ENCODE results near the gene PCMTD2. TPM values are rescaled to one million over a fixed set of nuclear protein-coding genes. Genes with fewer than 3 reads are reported as not detected.

The PCMTD2 gene
- total RNA-seq, 1 experiment from 2014 or later, result 52.0 TPM

DNA sequence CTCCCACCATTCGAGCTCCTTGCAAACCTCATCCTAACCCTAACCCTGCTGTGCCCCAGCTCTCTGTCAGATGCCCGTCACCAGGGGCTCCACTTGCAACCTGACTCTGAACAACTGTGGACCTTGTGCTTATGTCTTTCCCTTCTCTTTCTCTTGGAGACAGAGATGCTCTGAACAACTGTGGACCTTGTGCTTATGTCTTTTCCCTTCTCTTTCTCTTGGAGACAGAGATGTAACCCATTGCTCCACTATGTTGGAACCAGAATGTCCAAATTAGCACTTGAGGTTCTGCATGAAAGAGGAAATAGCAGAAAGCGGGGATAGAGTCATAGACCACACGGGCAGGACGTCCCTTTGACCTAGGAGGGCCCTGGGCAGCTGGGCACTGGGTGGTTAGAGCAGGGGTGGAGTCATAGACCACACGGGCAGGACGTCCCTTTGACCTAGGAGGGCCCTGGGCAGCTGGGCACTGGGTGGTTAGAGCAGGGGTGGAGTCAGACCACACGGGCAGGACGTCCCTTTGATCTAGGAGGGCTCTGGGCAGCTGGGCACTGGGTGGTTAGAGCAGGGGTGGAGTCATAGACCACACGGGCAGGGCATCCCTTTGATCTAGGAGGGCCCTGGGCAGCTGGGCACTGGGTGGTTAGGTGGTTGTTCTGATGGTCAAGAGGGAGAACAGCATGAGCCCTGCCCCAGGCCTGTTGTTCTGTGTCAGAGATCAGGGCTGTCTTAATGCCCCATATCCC lies 22.2 kb downstream of the PCMTD2 start:
- H3K9ac ChIP-seq (ENCODE audit: extremely low read depth, insufficient read length, low read length), result no peak overlapping the region
- no peak overlapping the region for H3K18ac ChIP-seq (ENCODE audit: insufficient read length, low read depth, low read length)
- H3K23ac ChIP-seq (ENCODE audit: insufficient read length, low read depth, low read length), result no peak overlapping the region
- no peak overlapping the region for H2AK5ac ChIP-seq (ENCODE audit: insufficient read length, low read length)
- H3K79me2 ChIP-seq (ENCODE audit: insufficient read depth, low read length), result no peaks in the 10 kb centered on the region
- H2BK120ac ChIP-seq (ENCODE audit: low read depth, low read length, poor library complexity, severe bottlenecking), result no peak overlapping the region
- no peak overlapping the region for H3K4me2 ChIP-seq (ENCODE audit: insufficient read depth, insufficient read length, low read length)
- peaks cover 27 to 34% of the 10 kb centered on the region in 2 experiments for H3K9me3 Mint-ChIP-seq
- no peak overlapping the region for H4K5ac ChIP-seq (ENCODE audit: insufficient read length, low read depth, low read length)
- no peak overlapping the region for H3K4ac ChIP-seq (ENCODE audit: low read depth, low read length)
- no peak overlapping the region for H3K56ac ChIP-seq (ENCODE audit: insufficient read length, low read depth, low read length)
- H3K27ac Mint-ChIP-seq, result no peak overlapping the region
- no peaks in the 10 kb centered on the region for H3K4me1 Mint-ChIP-seq
- H3K4me1 ChIP-seq (ENCODE audit: insufficient read depth, low read length), result no peaks in the 10 kb centered on the region
- no peaks in the 10 kb centered on the region for H3K27me3 ChIP-seq (ENCODE audit: insufficient read depth, low read length)
- H4K20me1 ChIP-seq (ENCODE audit: control insufficient read depth, insufficient read depth, insufficient read length), result no peaks in the 10 kb centered on the region
- H3K23me2 ChIP-seq (ENCODE audit: insufficient read length, low read depth, low read length, poor library complexity, severe bottlenecking), result peaks cover 3% of the 10 kb centered on the region
- no CpG with 5 or more reads among the region's 10 CpGs for WGBS (ENCODE audit: extremely low coverage, insufficient read length, low lambda C conversion rate)
- H2BK20ac ChIP-seq (ENCODE audit: low read depth, low read length, poor library complexity, severe bottlenecking), result no peak overlapping the region
- no peak overlapping the region for H4K8ac ChIP-seq (replicated peaks; ENCODE audit: insufficient read length, low read depth, low read length)
- H3K27me3 Mint-ChIP-seq (ENCODE audit: low read depth), result no peaks in the 10 kb centered on the region
- no peak overlapping the region for H2BK5ac ChIP-seq (ENCODE audit: insufficient read length, low read length)
- no peaks in the 10 kb centered on the region for H3K79me1 ChIP-seq (ENCODE audit: insufficient read depth, low read depth, low read length, poor library complexity, severe bottlenecking)
- DNase-seq, result no peak
- H2AFZ ChIP-seq (ENCODE audit: low read length), result no peak overlapping the region
- no peaks in the 10 kb centered on the region for H3K9me3 ChIP-seq (ENCODE audit: control insufficient read depth, low read depth, low read length)
- H4K91ac ChIP-seq (ENCODE audit: insufficient read length, low read depth, low read length), result no peak overlapping the region
- H3K27ac ChIP-seq (ENCODE audit: insufficient read length, low read depth, low read length), result no peak overlapping the region
- H2BK15ac ChIP-seq (ENCODE audit: low read depth, low read length), result no peak overlapping the region
- H3K36me3 Mint-ChIP-seq (ENCODE audit: insufficient read depth in 1 of 3, low read depth in 3 of 3), result peaks cover 9 to 42% (median 14%) of the 10 kb centered on the region in 3 experiments
- TF ChIP-seq, protein P1, sequence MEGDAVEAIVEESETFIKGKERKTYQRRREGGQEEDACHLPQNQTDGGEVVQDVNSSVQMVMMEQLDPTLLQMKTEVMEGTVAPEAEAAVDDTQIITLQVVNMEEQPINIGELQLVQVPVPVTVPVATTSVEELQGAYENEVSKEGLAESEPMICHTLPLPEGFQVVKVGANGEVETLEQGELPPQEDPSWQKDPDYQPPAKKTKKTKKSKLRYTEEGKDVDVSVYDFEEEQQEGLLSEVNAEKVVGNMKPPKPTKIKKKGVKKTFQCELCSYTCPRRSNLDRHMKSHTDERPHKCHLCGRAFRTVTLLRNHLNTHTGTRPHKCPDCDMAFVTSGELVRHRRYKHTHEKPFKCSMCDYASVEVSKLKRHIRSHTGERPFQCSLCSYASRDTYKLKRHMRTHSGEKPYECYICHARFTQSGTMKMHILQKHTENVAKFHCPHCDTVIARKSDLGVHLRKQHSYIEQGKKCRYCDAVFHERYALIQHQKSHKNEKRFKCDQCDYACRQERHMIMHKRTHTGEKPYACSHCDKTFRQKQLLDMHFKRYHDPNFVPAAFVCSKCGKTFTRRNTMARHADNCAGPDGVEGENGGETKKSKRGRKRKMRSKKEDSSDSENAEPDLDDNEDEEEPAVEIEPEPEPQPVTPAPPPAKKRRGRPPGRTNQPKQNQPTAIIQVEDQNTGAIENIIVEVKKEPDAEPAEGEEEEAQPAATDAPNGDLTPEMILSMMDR (conservative IDR thresholded peaks at IDR 0.05), result no peak
- H2BK12ac ChIP-seq (ENCODE audit: insufficient read length, low read depth, low read length), result no peak overlapping the region
- no peak overlapping the region for H3K4me3 Mint-ChIP-seq
- H3K14ac ChIP-seq (ENCODE audit: insufficient read depth, low read length), result no peak overlapping the region
- H3T11ph ChIP-seq (ENCODE audit: low read length), result no peak overlapping the region
